WTC11 (cell line): Measurements from ENCODE around the gene HES5. TPM values are rescaled to one million over a fixed set of nuclear protein-coding genes. Genes with fewer than 3 reads are reported as not detected.

ENCODE experiments used
- ATAC-seq: fragments of 200-7000 bp; cut with Tn5 transposase; 2 replicates; pipeline ENCODE4 v1.10.0; 2021; ENCODE audit warnings: mild to moderate bottlenecking, moderate library complexity
- CTCF ChIA-PET: fragments of 300-600 bp; sonication (Branson Sonifier 250); formaldehyde crosslinking; loops from one replicate; lab custom pipeline; 2021; ENCODE audit warnings: antibody characterized with exemption; lab: Charles Lee
- POLR2A ChIA-PET: fragments of 350-600 bp; sonication (Branson Sonifier 250); formaldehyde crosslinking; loops from one replicate; lab custom pipeline; 2021; ENCODE audit warnings: antibody characterized with exemption; lab: Charles Lee
- DNase-seq: peaks from one replicate; pipeline ENCODE4 v3.0.0; 2021; ENCODE audit warnings: low spot score
- H3K27ac Mint-ChIP-seq: 2 replicates; pipeline ENCODE4 v1.8.0; 2021; ENCODE audit warnings: mixed read lengths
- H3K27me3 Mint-ChIP-seq: 2 replicates; pipeline ENCODE4 v1.8.0; 2021; ENCODE audit warnings: low read depth, mild to moderate bottlenecking, moderate library complexity, mixed read lengths
- H3K36me3 Mint-ChIP-seq: 2 replicates; pipeline ENCODE4 v1.8.0; 2021; ENCODE audit warnings: mixed read lengths
- H3K4me1 Mint-ChIP-seq: 2 replicates; pipeline ENCODE4 v1.8.0; 2022; ENCODE audit warnings: mixed read lengths
- H3K4me3 Mint-ChIP-seq: 2 replicates; pipeline ENCODE4 v1.8.0; 2021; ENCODE audit warnings: mild to moderate bottlenecking, moderate library complexity, mixed read lengths
- H3K9me3 Mint-ChIP-seq: 2 replicates; pipeline ENCODE4 v1.8.0; 2021; ENCODE audit warnings: mixed read lengths
- ATF1 ChIP-seq: sonication (generic); formaldehyde crosslinking; IDR thresholded peaks from 2 replicates; pipeline ENCODE4 v1.8.1; 2023; ENCODE audit warnings: mild to moderate bottlenecking, moderate library complexity, missing genetic modification reagents
- CREB1 ChIP-seq: sonication (generic); formaldehyde crosslinking; IDR thresholded peaks from 2 replicates; pipeline ENCODE4 v1.8.0; 2023; ENCODE audit warnings: mild to moderate bottlenecking, missing genetic modification reagents
- CREM ChIP-seq: sonication (generic); formaldehyde crosslinking; IDR thresholded peaks from 2 replicates; pipeline ENCODE4 v1.8.1; 2022; ENCODE audit warnings: mild to moderate bottlenecking, missing genetic modification reagents, moderate library complexity
- ELF4 ChIP-seq: sonication (generic); formaldehyde crosslinking; IDR thresholded peaks from 2 replicates; pipeline ENCODE4 v1.8.1; 2022; ENCODE audit warnings: low read depth, mild to moderate bottlenecking, moderate library complexity, missing genetic modification reagents
- EMX1 ChIP-seq: fragments of 250-450 bp; sonication (Bioruptor Pico); IDR thresholded peaks from 2 replicates; pipeline ENCODE4 v1.8.0; 2021; ENCODE audit warnings: mild to moderate bottlenecking
- ETV6 ChIP-seq: sonication (generic); formaldehyde crosslinking; IDR thresholded peaks from 2 replicates; pipeline ENCODE4 v1.8.1; 2022; ENCODE audit warnings: mild to moderate bottlenecking, missing genetic modification reagents
- FOXJ3 ChIP-seq: sonication (generic); formaldehyde crosslinking; IDR thresholded peaks from 2 replicates; pipeline ENCODE4 v1.9.0; 2021; ENCODE audit warnings: missing genetic modification reagents, mild to moderate bottlenecking, borderline replicate concordance
- FOXK1 ChIP-seq: sonication (generic); formaldehyde crosslinking; IDR thresholded peaks from 2 replicates; pipeline ENCODE4 v1.8.0; 2022; ENCODE audit warnings: mild to moderate bottlenecking, moderate library complexity, missing genetic modification reagents
- HMGA2 ChIP-seq: fragments of 250-450 bp; sonication (Bioruptor Pico); IDR thresholded peaks from 2 replicates; pipeline ENCODE4 v1.4.0; 2021; ENCODE audit warnings: mild to moderate bottlenecking, moderate library complexity
- KAT7 ChIP-seq: sonication (generic); formaldehyde crosslinking; IDR thresholded peaks from 2 replicates; pipeline ENCODE4 v1.8.1; 2023; ENCODE audit warnings: missing genetic modification reagents, mild to moderate bottlenecking, borderline replicate concordance
- MAX ChIP-seq: sonication (generic); formaldehyde crosslinking; IDR thresholded peaks from 2 replicates; pipeline ENCODE4 v1.8.0; 2022; ENCODE audit warnings: mild to moderate bottlenecking, missing genetic modification reagents
- MXD4 ChIP-seq: fragments of 250-450 bp; sonication (Bioruptor Pico); IDR thresholded peaks from 2 replicates; pipeline ENCODE4 v1.8.0; 2021; ENCODE audit warnings: mild to moderate bottlenecking, moderate library complexity, borderline replicate concordance
- MYBL2 ChIP-seq: sonication (generic); formaldehyde crosslinking; IDR thresholded peaks from 2 replicates; pipeline ENCODE4 v1.8.1; 2023; ENCODE audit warnings: mild to moderate bottlenecking, moderate library complexity, missing genetic modification reagents
- NR1H2 ChIP-seq: sonication (generic); formaldehyde crosslinking; IDR thresholded peaks from 2 replicates; pipeline ENCODE4 v1.9.0; 2021; ENCODE audit warnings: mild to moderate bottlenecking, moderate library complexity, missing genetic modification reagents
- PRRX2 ChIP-seq: fragments of 250-450 bp; sonication (Bioruptor Pico); IDR thresholded peaks from 2 replicates; pipeline ENCODE4 v1.8.0; 2021; ENCODE audit warnings: mild to moderate bottlenecking
- RORB ChIP-seq: fragments of 250-450 bp; sonication (Bioruptor Pico); IDR thresholded peaks from 2 replicates; pipeline ENCODE4 v1.9.0; 2021; ENCODE audit warnings: mild to moderate bottlenecking
- TEAD1 ChIP-seq: sonication (generic); formaldehyde crosslinking; IDR thresholded peaks from 2 replicates; pipeline ENCODE4 v1.8.0; 2022; ENCODE audit warnings: mild to moderate bottlenecking, missing genetic modification reagents
- TEAD4 ChIP-seq: sonication (generic); formaldehyde crosslinking; IDR thresholded peaks from 2 replicates; pipeline ENCODE4 v1.8.0; 2022; ENCODE audit warnings: mild to moderate bottlenecking, missing genetic modification reagents
- ZBTB43 ChIP-seq: sonication (generic); formaldehyde crosslinking; IDR thresholded peaks from 2 replicates; pipeline ENCODE4 v1.8.1; 2023; ENCODE audit warnings: mild to moderate bottlenecking, missing genetic modification reagents
- ZNF219 ChIP-seq: sonication (generic); formaldehyde crosslinking; IDR thresholded peaks from 2 replicates; pipeline ENCODE4 v1.8.0; 2023; ENCODE audit warnings: missing genetic modification reagents, mild to moderate bottlenecking, borderline replicate concordance
- ZNF263 ChIP-seq: sonication (generic); formaldehyde crosslinking; IDR thresholded peaks from 2 replicates; pipeline ENCODE4 v1.8.1; 2022; ENCODE audit warnings: low read depth, mild to moderate bottlenecking, moderate library complexity, missing genetic modification reagents
- ZNF317 ChIP-seq: sonication (generic); formaldehyde crosslinking; IDR thresholded peaks from 2 replicates; pipeline ENCODE4 v1.8.1; 2023; ENCODE audit warnings: low read depth, mild to moderate bottlenecking, moderate library complexity, missing genetic modification reagents, borderline replicate concordance
- ZNF671 ChIP-seq: fragments of 250-450 bp; sonication (Bioruptor Pico); IDR thresholded peaks from 2 replicates; pipeline ENCODE4 v1.8.0; 2021; ENCODE audit warnings: mild to moderate bottlenecking
- total RNA-seq: library from RNA; stranded (reverse); gene quantifications from 3 replicates; pipeline ENCODE4 v1.2.3, GENCODE V29; 2021
- TF ChIP-seq, protein P1 (sequence below): sonication (generic); formaldehyde crosslinking; IDR thresholded peaks from 2 replicates; pipeline ENCODE4 v1.8.0; 2022; ENCODE audit warnings: missing genetic modification reagents
- TF ChIP-seq, protein P2 (sequence below): sonication (generic); formaldehyde crosslinking; IDR thresholded peaks from 2 replicates; pipeline ENCODE4 v1.8.1; 2023; ENCODE audit warnings: mild to moderate bottlenecking, moderate library complexity, missing genetic modification reagents
- TF ChIP-seq, protein P3 (sequence below): fragments of 250-450 bp; sonication (Bioruptor Pico); IDR thresholded peaks from 2 replicates; pipeline ENCODE4 v1.9.0; 2021; ENCODE audit warnings: moderate library complexity, mild to moderate bottlenecking, inconsistent platforms, borderline replicate concordance

Gene HES5
- total RNA-seq, 1 experiment from 2014 or later, result not detected

- H3K4me3 Mint-ChIP-seq, result peak within 1 kb of the TSS; percentile 83
- H3K9me3 Mint-ChIP-seq, result no peaks in the 10 kb centered on the region
- DNase-seq (peak; percentile 91), ATAC-seq (peak; percentile 86)
- H3K36me3 Mint-ChIP-seq, result peaks cover 2% of the 10 kb centered on the region
- ChIA-PET POLR2A (interaction anchor here (0.9 to 1.4 kb wide), 4 partner anchors 16 to 135 kb away, joined by 3 to 6 read pairs (median 4); partner anchors contain the start of genes MORN1 and RER1), CTCF (interaction anchor here (0.6 to 4.4 kb wide), 26 partner anchors 9 to 965 kb away, joined by 3 to 61 read pairs (median 4); partner anchors contain the start of genes FAAP20, MORN1, PEX10 and RER1)
- TF ChIP-seq ETV6 (CRISPR knock-in tag), result no peak
- TF ChIP-seq, protein P1, sequence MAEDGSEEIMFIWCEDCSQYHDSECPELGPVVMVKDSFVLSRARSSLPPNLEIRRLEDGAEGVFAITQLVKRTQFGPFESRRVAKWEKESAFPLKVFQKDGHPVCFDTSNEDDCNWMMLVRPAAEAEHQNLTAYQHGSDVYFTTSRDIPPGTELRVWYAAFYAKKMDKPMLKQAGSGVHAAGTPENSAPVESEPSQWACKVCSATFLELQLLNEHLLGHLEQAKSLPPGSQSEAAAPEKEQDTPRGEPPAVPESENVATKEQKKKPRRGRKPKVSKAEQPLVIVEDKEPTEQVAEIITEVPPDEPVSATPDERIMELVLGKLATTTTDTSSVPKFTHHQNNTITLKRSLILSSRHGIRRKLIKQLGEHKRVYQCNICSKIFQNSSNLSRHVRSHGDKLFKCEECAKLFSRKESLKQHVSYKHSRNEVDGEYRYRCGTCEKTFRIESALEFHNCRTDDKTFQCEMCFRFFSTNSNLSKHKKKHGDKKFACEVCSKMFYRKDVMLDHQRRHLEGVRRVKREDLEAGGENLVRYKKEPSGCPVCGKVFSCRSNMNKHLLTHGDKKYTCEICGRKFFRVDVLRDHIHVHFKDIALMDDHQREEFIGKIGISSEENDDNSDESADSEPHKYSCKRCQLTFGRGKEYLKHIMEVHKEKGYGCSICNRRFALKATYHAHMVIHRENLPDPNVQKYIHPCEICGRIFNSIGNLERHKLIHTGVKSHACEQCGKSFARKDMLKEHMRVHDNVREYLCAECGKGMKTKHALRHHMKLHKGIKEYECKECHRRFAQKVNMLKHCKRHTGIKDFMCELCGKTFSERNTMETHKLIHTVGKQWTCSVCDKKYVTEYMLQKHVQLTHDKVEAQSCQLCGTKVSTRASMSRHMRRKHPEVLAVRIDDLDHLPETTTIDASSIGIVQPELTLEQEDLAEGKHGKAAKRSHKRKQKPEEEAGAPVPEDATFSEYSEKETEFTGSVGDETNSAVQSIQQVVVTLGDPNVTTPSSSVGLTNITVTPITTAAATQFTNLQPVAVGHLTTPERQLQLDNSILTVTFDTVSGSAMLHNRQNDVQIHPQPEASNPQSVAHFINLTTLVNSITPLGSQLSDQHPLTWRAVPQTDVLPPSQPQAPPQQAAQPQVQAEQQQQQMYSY (CRISPR knock-in tag), result no peak
- TF ChIP-seq HMGA2 (CRISPR knock-in tag), result no peak
- TF ChIP-seq, protein P2, sequence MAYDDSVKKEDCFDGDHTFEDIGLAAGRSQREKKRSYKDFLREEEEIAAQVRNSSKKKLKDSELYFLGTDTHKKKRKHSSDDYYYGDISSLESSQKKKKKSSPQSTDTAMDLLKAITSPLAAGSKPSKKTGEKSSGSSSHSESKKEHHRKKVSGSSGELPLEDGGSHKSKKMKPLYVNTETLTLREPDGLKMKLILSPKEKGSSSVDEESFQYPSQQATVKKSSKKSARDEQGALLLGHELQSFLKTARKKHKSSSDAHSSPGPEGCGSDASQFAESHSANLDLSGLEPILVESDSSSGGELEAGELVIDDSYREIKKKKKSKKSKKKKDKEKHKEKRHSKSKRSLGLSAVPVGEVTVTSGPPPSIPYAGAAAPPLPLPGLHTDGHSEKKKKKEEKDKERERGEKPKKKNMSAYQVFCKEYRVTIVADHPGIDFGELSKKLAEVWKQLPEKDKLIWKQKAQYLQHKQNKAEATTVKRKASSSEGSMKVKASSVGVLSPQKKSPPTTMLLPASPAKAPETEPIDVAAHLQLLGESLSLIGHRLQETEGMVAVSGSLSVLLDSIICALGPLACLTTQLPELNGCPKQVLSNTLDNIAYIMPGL (CRISPR knock-in tag), result no peak
- TF ChIP-seq TEAD1, result no peak
- TF ChIP-seq EMX1 (CRISPR knock-in tag), result 0 out of 2 replicates have a peak, but pooled peaks have one; percentile 7
- TF ChIP-seq ZNF317 (CRISPR knock-in tag), result no peak
- TF ChIP-seq ZBTB43 (CRISPR knock-in tag), result no peak
- peak; percentile 39; the same call in 1 of the 2 replicates for TF ChIP-seq MYBL2 (CRISPR knock-in tag)
- no peak for TF ChIP-seq FOXJ3 (CRISPR knock-in tag)
- TF ChIP-seq NR1H2 (CRISPR knock-in tag), result no peak
- no peak for TF ChIP-seq PRRX2
- no peak for TF ChIP-seq ELF4 (CRISPR knock-in tag)
- TF ChIP-seq KAT7 (CRISPR knock-in tag), result no peak
- TF ChIP-seq ATF1 (CRISPR knock-in tag), result no peak
- peak within 1 kb of the TSS; percentile 92; the same call in 1 of the 2 replicates for H3K27ac Mint-ChIP-seq
- peaks cover 28% of the 10 kb centered on the region for H3K4me1 Mint-ChIP-seq
- peaks cover 44% of the 10 kb centered on the region for H3K27me3 Mint-ChIP-seq
Measured at GRCh38 chr1:2525920-2526823, 3.9 kb downstream of the HES5 start, which contains the start of gene PANK4. TSS of gene PANK4 (minus strand) at chr1:2526596. CDS start at chr1:2526587, 9 bp downstream.

GRCh38 chr1:2525572-2525919, 4.5 kb downstream of the HES5 start:
- ChIA-PET POLR2A (interaction anchor here (0.9 to 1.4 kb wide), 4 partner anchors 16 to 134 kb away, joined by 3 to 6 read pairs (median 4); partner anchors contain the start of genes MORN1 and RER1), CTCF (interaction anchor here (0.8 to 4.4 kb wide), 15 partner anchors 9 to 965 kb away, joined by 3 to 61 read pairs (median 6); partner anchors contain the start of genes FAAP20, MORN1, PEX10 and RER1)
- Mint-ChIP-seq H3K4me3 (peak overlapping the region; percentile 83), H3K27me3 (peaks cover 38% of the 10 kb centered on the region), H3K4me1 (peaks cover 28% of the 10 kb centered on the region), H3K36me3 (peaks cover 8% of the 10 kb centered on the region), H3K9me3 (no peaks in the 10 kb centered on the region), H3K27ac (no peak overlapping the region)
- DNase-seq (no peak), ATAC-seq (no peak)
- TF ChIP-seq ZNF671 (CRISPR knock-in tag) (no peak), CREB1 (no peak), MAX (no peak), ZNF263 (CRISPR knock-in tag) (no peak), ETV6 (CRISPR knock-in tag) (no peak), ZNF219 (CRISPR knock-in tag) (no peak), FOXK1 (no peak), MXD4 (CRISPR knock-in tag) (no peak), ZBTB43 (CRISPR knock-in tag) (no peak), TEAD4 (CRISPR knock-in tag) (no peak), RORB (CRISPR knock-in tag) (no peak), CREM (CRISPR knock-in tag) (no peak)
- TF ChIP-seq, protein P3, sequence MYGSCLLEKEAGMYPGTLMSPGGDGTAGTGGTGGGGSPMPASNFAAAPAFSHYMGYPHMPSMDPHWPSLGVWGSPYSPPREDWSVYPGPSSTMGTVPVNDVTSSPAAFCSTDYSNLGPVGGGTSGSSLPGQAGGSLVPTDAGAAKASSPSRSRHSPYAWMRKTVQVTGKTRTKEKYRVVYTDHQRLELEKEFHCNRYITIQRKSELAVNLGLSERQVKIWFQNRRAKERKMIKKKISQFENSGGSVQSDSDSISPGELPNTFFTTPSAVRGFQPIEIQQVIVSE, result no peak
